ENCODE measurements around the gene GNB2. TPM values are rescaled to one million over a fixed set of nuclear protein-coding genes. Genes with fewer than 3 reads are reported as not detected.
"Not testable (repeated sequence)": the region's sequence is repeated elsewhere in the genome, so short reads cannot be mapped to it uniquely, and the experiment has no call there.

The GNB2 gene
- total and polyA plus RNA-seq, 4 donors: 37.6 to 133 (median 73.2) TPM

- H3K27ac ChIP-seq (ENCODE audit: low read depth in 1 of 2, low read length in 2 of 2): peak overlapping the region; percentile 82 to 93
- peak overlapping the region; percentile 8 to 69 (median 37) for H3K4me3 ChIP-seq (ENCODE audit: low read depth in 1 of 3, low read length in 3 of 3)
- no peaks in the 10 kb centered on the region for H3K27me3 ChIP-seq (ENCODE audit: control insufficient read depth in 4 of 4, insufficient read depth in 4 of 4, low read length in 3 of 4)
- peaks cover 11 to 71% (median 52%) of the 10 kb centered on the region in 4 donors for H3K4me1 ChIP-seq (ENCODE audit: control insufficient read depth in 4 of 4, insufficient read depth in 4 of 4, low read length in 3 of 4)
- no peak for TF ChIP-seq FOXA2 (IDR thresholded peaks at IDR 0.05)
- peak in 1 of 2 donors; percentile 46 for TF ChIP-seq HNF4A (conservative IDR thresholded peaks at IDR 0.05)
- no peak for TF ChIP-seq YY1 (IDR thresholded peaks at IDR 0.05)
- TF ChIP-seq, protein P1, sequence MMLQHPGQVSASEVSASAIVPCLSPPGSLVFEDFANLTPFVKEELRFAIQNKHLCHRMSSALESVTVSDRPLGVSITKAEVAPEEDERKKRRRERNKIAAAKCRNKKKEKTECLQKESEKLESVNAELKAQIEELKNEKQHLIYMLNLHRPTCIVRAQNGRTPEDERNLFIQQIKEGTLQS (IDR thresholded peaks at IDR 0.05): no peak
- no peak for TF ChIP-seq EGR1 (IDR thresholded peaks at IDR 0.05; ENCODE audit: low read depth in 2 of 2)
- TF ChIP-seq RXRA (IDR thresholded peaks at IDR 0.05): peak in 1 of 2 donors; percentile 36
- TF ChIP-seq, protein P2, sequence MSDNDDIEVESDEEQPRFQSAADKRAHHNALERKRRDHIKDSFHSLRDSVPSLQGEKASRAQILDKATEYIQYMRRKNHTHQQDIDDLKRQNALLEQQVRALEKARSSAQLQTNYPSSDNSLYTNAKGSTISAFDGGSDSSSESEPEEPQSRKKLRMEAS (IDR thresholded peaks at IDR 0.05): peak; percentile 42
- H3K9ac ChIP-seq (ENCODE audit: low read depth in 1 of 2, low read length in 2 of 2): peak overlapping the region in 1 of 2 donors; percentile 71
- no peaks in the 10 kb centered on the region for H3K9me3 ChIP-seq (ENCODE audit: control insufficient read depth in 4 of 4, low read length in 3 of 4)
- DNase-seq (ENCODE audit: low spot score): no peak
- no peaks in the 10 kb centered on the region for H3K36me3 ChIP-seq (ENCODE audit: control insufficient read depth in 4 of 4, insufficient read depth in 3 of 4, low read depth in 1 of 4, low read length in 3 of 4)
- WGBS: 72% methylated on average over 17 of the region's 17 CpGs
Observed at GRCh38 chr7:100722480-100723212, 49.1 kb downstream of the GNB2 start.

- TF ChIP-seq NR2F2 (IDR thresholded peaks at IDR 0.05) (peak; percentile 91), FOXA2 (IDR thresholded peaks at IDR 0.05) (peak; percentile 76), ZBTB33 (IDR thresholded peaks at IDR 0.05) (peak; percentile 91), RAD21 (IDR thresholded peaks at IDR 0.05) (peak in 1 of 2 donors; percentile 55), SP1 (IDR thresholded peaks at IDR 0.05) (peak; percentile 89), FOXA1 (IDR thresholded peaks at IDR 0.05) (peak; percentile 33), HNF4A (conservative IDR thresholded peaks at IDR 0.05) (peak; percentile 75 to 80), RXRA (IDR thresholded peaks at IDR 0.05) (peak; percentile 89 to 94), TAF1 (conservative IDR thresholded peaks at IDR 0.05) (no peak), HNF4G (IDR thresholded peaks at IDR 0.05) (no peak), YY1 (IDR thresholded peaks at IDR 0.05) (peak; percentile 80), EGR1 (IDR thresholded peaks at IDR 0.05; ENCODE audit: low read depth in 2 of 2) (peak; percentile 36 to 84), JUND (IDR thresholded peaks at IDR 0.05) (peak in 1 of 2 donors; percentile 54), GABPA (IDR thresholded peaks at IDR 0.05 in 1 of 2, conservative IDR thresholded peaks at IDR 0.05 in 1 of 2) (no peak)
- TF ChIP-seq, protein P3, sequence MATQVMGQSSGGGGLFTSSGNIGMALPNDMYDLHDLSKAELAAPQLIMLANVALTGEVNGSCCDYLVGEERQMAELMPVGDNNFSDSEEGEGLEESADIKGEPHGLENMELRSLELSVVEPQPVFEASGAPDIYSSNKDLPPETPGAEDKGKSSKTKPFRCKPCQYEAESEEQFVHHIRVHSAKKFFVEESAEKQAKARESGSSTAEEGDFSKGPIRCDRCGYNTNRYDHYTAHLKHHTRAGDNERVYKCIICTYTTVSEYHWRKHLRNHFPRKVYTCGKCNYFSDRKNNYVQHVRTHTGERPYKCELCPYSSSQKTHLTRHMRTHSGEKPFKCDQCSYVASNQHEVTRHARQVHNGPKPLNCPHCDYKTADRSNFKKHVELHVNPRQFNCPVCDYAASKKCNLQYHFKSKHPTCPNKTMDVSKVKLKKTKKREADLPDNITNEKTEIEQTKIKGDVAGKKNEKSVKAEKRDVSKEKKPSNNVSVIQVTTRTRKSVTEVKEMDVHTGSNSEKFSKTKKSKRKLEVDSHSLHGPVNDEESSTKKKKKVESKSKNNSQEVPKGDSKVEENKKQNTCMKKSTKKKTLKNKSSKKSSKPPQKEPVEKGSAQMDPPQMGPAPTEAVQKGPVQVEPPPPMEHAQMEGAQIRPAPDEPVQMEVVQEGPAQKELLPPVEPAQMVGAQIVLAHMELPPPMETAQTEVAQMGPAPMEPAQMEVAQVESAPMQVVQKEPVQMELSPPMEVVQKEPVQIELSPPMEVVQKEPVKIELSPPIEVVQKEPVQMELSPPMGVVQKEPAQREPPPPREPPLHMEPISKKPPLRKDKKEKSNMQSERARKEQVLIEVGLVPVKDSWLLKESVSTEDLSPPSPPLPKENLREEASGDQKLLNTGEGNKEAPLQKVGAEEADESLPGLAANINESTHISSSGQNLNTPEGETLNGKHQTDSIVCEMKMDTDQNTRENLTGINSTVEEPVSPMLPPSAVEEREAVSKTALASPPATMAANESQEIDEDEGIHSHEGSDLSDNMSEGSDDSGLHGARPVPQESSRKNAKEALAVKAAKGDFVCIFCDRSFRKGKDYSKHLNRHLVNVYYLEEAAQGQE (IDR thresholded peaks at IDR 0.05): peak; percentile 54
- TF ChIP-seq, protein P4, sequence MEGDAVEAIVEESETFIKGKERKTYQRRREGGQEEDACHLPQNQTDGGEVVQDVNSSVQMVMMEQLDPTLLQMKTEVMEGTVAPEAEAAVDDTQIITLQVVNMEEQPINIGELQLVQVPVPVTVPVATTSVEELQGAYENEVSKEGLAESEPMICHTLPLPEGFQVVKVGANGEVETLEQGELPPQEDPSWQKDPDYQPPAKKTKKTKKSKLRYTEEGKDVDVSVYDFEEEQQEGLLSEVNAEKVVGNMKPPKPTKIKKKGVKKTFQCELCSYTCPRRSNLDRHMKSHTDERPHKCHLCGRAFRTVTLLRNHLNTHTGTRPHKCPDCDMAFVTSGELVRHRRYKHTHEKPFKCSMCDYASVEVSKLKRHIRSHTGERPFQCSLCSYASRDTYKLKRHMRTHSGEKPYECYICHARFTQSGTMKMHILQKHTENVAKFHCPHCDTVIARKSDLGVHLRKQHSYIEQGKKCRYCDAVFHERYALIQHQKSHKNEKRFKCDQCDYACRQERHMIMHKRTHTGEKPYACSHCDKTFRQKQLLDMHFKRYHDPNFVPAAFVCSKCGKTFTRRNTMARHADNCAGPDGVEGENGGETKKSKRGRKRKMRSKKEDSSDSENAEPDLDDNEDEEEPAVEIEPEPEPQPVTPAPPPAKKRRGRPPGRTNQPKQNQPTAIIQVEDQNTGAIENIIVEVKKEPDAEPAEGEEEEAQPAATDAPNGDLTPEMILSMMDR (IDR thresholded peaks at IDR 0.05; ENCODE audit: low read depth, low read length, missing input control): no peak
- TF ChIP-seq, protein P1 (IDR thresholded peaks at IDR 0.05): no peak
- TF ChIP-seq, protein P2 (IDR thresholded peaks at IDR 0.05): peak; percentile 94
- peaks cover 11 to 72% (median 52%) of the 10 kb centered on the region in 4 donors for H3K4me1 ChIP-seq (ENCODE audit: control insufficient read depth in 4 of 4, insufficient read depth in 4 of 4, low read length in 3 of 4)
- no peaks in the 10 kb centered on the region for H3K36me3 ChIP-seq (ENCODE audit: control insufficient read depth in 4 of 4, insufficient read depth in 3 of 4, low read depth in 1 of 4, low read length in 3 of 4)
- no peaks in the 10 kb centered on the region for H3K9me3 ChIP-seq (ENCODE audit: control insufficient read depth in 4 of 4, low read length in 3 of 4)
- 41% methylated on average over 16 of the region's 16 CpGs for WGBS
- no peaks in the 10 kb centered on the region for H3K27me3 ChIP-seq (ENCODE audit: control insufficient read depth in 4 of 4, insufficient read depth in 4 of 4, low read length in 3 of 4)
- peak overlapping the region in 1 of 3 donors; percentile 23 for H3K4me3 ChIP-seq (ENCODE audit: low read depth in 1 of 3, low read length in 3 of 3)
- peak overlapping the region; percentile 82 to 93 for H3K27ac ChIP-seq (ENCODE audit: low read depth in 1 of 2, low read length in 2 of 2)
- peak; percentile 60 for DNase-seq (ENCODE audit: low spot score)
- peak overlapping the region; percentile 22 to 43 for H3K9ac ChIP-seq (ENCODE audit: low read depth in 1 of 2, low read length in 2 of 2)
Observed at GRCh38 chr7:100723732-100724275, 50.3 kb downstream of the GNB2 start.

- not testable (repeated sequence) for H3K27me3 ChIP-seq (ENCODE audit: control insufficient read depth in 4 of 4, insufficient read depth in 4 of 4, low read length in 3 of 4); DNase-seq (ENCODE audit: low spot score); H3K9me3 ChIP-seq (ENCODE audit: control insufficient read depth in 4 of 4, low read length in 3 of 4); H3K36me3 ChIP-seq (ENCODE audit: control insufficient read depth in 4 of 4, insufficient read depth in 3 of 4, low read depth in 1 of 4, low read length in 3 of 4)
- peak overlapping the region; percentile 82 to 93 for H3K27ac ChIP-seq (ENCODE audit: low read depth in 1 of 2, low read length in 2 of 2)
- 95% methylated on average over 2 of the region's 2 CpGs for WGBS
- peaks cover 10 to 68% (median 49%) of the 10 kb centered on the region in 4 donors for H3K4me1 ChIP-seq (ENCODE audit: control insufficient read depth in 4 of 4, insufficient read depth in 4 of 4, low read length in 3 of 4)
- peak overlapping the region in 1 of 3 donors; percentile 23 for H3K4me3 ChIP-seq (ENCODE audit: low read depth in 1 of 3, low read length in 3 of 3)
- H3K9ac ChIP-seq (ENCODE audit: low read depth in 1 of 2, low read length in 2 of 2): peak overlapping the region in 1 of 2 donors; percentile 43
Observed at GRCh38 chr7:100724364-100724763, 50.8 kb downstream of the GNB2 start.

Data from liver (tissue), 9 donors.